K562 (cell line): ENCODE data around the gene FCHO2. TPM values are rescaled to one million over a fixed set of nuclear protein-coding genes. Genes with fewer than 3 reads are reported as not detected.

ENCODE experiments used
- CHD4 ChIP-seq: fragments of 200-600 bp; sonication (generic); IDR thresholded peaks from 3 replicates; pipeline ENCODE4 v1.6.1; 2012; ENCODE audit warnings: low read depth, mild to moderate bottlenecking, mixed read lengths, low read length, inconsistent platforms; ENCODE audit not compliant: insufficient read depth, insufficient replicate concordance, poor library complexity, severe bottlenecking
- ELK1 ChIP-seq: sonication (generic); formaldehyde crosslinking; IDR thresholded peaks from 2 replicates; pipeline ENCODE4 v1.8.1; 2022; ENCODE audit warnings: missing genetic modification reagents
- HSF4 ChIP-seq: fragments of 250-450 bp; sonication (Bioruptor Pico); IDR thresholded peaks from 2 replicates; pipeline ENCODE4 v2.1.2; 2022; ENCODE audit warnings: mild to moderate bottlenecking, moderate library complexity, borderline replicate concordance
- L3MBTL2 ChIP-seq: fragments of 450-650 bp; IDR thresholded peaks from 2 replicates; pipeline ENCODE4 v1.6.1; 2016; ENCODE audit warnings: mild to moderate bottlenecking, moderate library complexity
- MTA2 ChIP-seq: fragments of 450-650 bp; IDR thresholded peaks from 2 replicates; pipeline ENCODE4 v1.6.1; 2016; ENCODE audit warnings: low read depth
- RAD21 ChIP-seq, 2 experiments: fragments of 250-450 bp in 1 of 2; fragments of 450-650 bp in 1 of 2; sonication (Bioruptor Pico) in 1 of 2; formaldehyde crosslinking in 1 of 2; IDR thresholded peaks in 1 of 2; conservative IDR thresholded peaks in 1 of 2; 2 replicates each; pipeline versions ENCODE4 v1.4.0 to v1.8.0; 2020 to 2022; ENCODE audit warnings: mild to moderate bottlenecking in 2 of 2, moderate library complexity in 1 of 2
- REST ChIP-seq, 2 experiments: fragments of 450-650 bp; formaldehyde crosslinking in 1 of 2; IDR thresholded peaks; 2 replicates each; pipeline versions ENCODE4 v1.4.0 to v1.6.1; 2014 to 2020; ENCODE audit warnings: mild to moderate bottlenecking in 2 of 2, borderline replicate concordance in 1 of 2, low read depth in 1 of 2
- TOE1 ChIP-seq, 2 experiments: fragments of 450-650 bp in 1 of 2; sonication (generic) in 1 of 2; formaldehyde crosslinking in 1 of 2; IDR thresholded peaks; 2 replicates each; pipeline versions ENCODE4 v1.7.1 to v1.8.0; 2016 to 2022; ENCODE audit warnings: borderline replicate concordance in 2 of 2, mild to moderate bottlenecking in 2 of 2, antibody characterized with exemption in 1 of 2, inconsistent platforms in 1 of 2, low read depth in 1 of 2, missing genetic modification reagents in 1 of 2, moderate library complexity in 1 of 2
- UBTF ChIP-seq, 2 experiments: IDR thresholded peaks; 2 replicates each; pipeline ENCODE4 v1.6.1; 2012; ENCODE audit warnings: improper control_type of control experiment in 2 of 2, low read depth in 2 of 2, low read length in 2 of 2, borderline replicate concordance in 1 of 2
- ZKSCAN1 ChIP-seq: fragments of 150-350 bp; IDR thresholded peaks from 2 replicates; pipeline ENCODE4 v1.6.1; 2016; ENCODE audit warnings: low read depth, low read length
- ZNF277 ChIP-seq: fragments of 250-450 bp; sonication (Bioruptor Pico); IDR thresholded peaks from 2 replicates; pipeline ENCODE4 v1.8.0; 2022; ENCODE audit warnings: inconsistent platforms, mild to moderate bottlenecking, moderate library complexity, borderline replicate concordance
- ZNF41 ChIP-seq: fragments of 250-450 bp; sonication (Bioruptor Pico); conservative IDR thresholded peaks from 2 replicates; pipeline ENCODE4 v1.4.0; 2020; ENCODE audit warnings: mild to moderate bottlenecking
- polyA plus RNA-seq, 8 experiments: library from polyadenylated mRNA; depleted of rRNA in 4 of 8; stranded (reverse) in 5 of 8; unstranded in 3 of 8; fragments of >200 nt; fragmentation: Nextera tagmentation in 2 of 8; fragmentation: Illumina TruSeq in 1 of 8; extraction: Ambion mirVana in 2 of 8; extraction: Trizol in 1 of 8; gene quantifications; 2 replicates each; pipeline versions ENCODE4 v1.2.1 to v1.2.3, GENCODE V29; 2011 to 2014; ENCODE audit warnings: inconsistent platforms in 1 of 8, missing spikeins in 1 of 8
- total RNA-seq, 7 experiments: library from RNA; depleted of rRNA in 6 of 7; stranded (reverse); fragments of >200 nt in 6 of 7; fragmentation: Illumina TruSeq in 2 of 7; extraction: Trizol in 2 of 7; gene quantifications; 2 replicates each; pipeline versions ENCODE4 v1.2.1 to v1.2.3, GENCODE V29; 2011 to 2021; ENCODE audit warnings: low replicate concordance in 1 of 7

Gene FCHO2
- total and polyA plus RNA-seq, 9 of the 15 experiments (the other 6 are each of a cell fraction or from before 2014, with no cell fraction given), result 4.4 to 13.4 (median 8.3) TPM

GRCh38 chr5:72955143-72955767 lies 586 bp upstream of the FCHO2 start (continued):
- TF ChIP-seq REST (IDR thresholded peaks at IDR 0.05; ENCODE audit: borderline replicate concordance), result peak; percentile 60
- TF ChIP-seq REST (CRISPR knock-in tag; IDR thresholded peaks at IDR 0.05; ENCODE audit: low read depth), result no peak; the same call in 1 of the 2 replicates
- peak; percentile 40; the same call in 1 of the 2 replicates for TF ChIP-seq TOE1 (IDR thresholded peaks at IDR 0.05; ENCODE audit: borderline replicate concordance)
- no peak for TF ChIP-seq TOE1 (CRISPR knock-in tag; IDR thresholded peaks at IDR 0.05; ENCODE audit: borderline replicate concordance, low read depth)
- TF ChIP-seq UBTF (IDR thresholded peaks at IDR 0.05; ENCODE audit: borderline replicate concordance in 1 of 2, low read depth in 2 of 2, low read length in 2 of 2), result peak; percentile 28 to 90; a peak in 3 of 4 replicates
- no peak for TF ChIP-seq RAD21 (CRISPR knock-in tag; conservative IDR thresholded peaks at IDR 0.05 in 1 of 2, IDR thresholded peaks at IDR 0.05 in 1 of 2)
- TF ChIP-seq ZNF41 (CRISPR knock-in tag), result no peak
- peak; percentile 71; the same call in 1 of the 2 replicates for TF ChIP-seq L3MBTL2
- no peak for TF ChIP-seq ZNF277
- no peak for TF ChIP-seq MTA2
- no peak for TF ChIP-seq HSF4
- TF ChIP-seq CHD4, result no peak
- no peak for TF ChIP-seq ELK1
- no peak for TF ChIP-seq ZKSCAN1
